ENCODE measurements around the gene FRMD1.

Gene FRMD1

DNA sequence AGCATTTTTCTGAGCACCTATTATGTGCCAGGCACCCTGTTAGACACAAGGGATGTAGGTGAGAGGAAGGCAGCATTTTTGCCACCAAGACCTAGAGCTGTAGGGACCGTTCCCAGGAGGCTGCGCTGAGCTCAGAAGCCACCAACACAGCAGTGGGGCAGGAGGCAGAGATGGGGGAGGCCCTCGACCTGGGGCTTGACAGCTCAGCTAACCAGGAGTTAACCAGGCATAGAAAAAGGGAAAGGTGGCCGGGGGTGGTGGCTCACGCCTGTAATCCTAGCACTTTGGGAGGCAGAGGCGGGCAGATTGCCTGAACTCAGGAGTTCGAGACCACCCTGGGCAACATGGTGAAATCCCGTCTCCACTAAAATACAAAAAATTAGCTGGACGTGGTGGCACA is 52.1 kb downstream of the FRMD1 start:
- Histone ChIP-seq H3K9ac (ENCODE audit: insufficient read length, low read depth) (no peak overlapping the region), H3K4me3 (ENCODE audit: insufficient read length, low read depth) (no peak overlapping the region), H3K27me3 (ENCODE audit: insufficient read depth, insufficient read length) (no peaks in the 10 kb centered on the region), H3K9me3 (ENCODE audit: insufficient read depth, low read length) (no peaks in the 10 kb centered on the region), H3K4me1 (ENCODE audit: insufficient read depth, insufficient read length) (peaks cover 5% of the 10 kb centered on the region), H3K36me3 (ENCODE audit: insufficient read depth, insufficient read length, low read length) (no peaks in the 10 kb centered on the region)
- no peak for DNase-seq (ENCODE audit: low read depth, low spot score)
- TF ChIP-seq YY1 (IDR thresholded peaks at IDR 0.05; ENCODE audit: insufficient read depth, insufficient read length) (no peak), SUZ12 (IDR thresholded peaks at IDR 0.05; ENCODE audit: extremely low read depth, insufficient read depth, insufficient read length) (no peak), ZNF274 (IDR thresholded peaks at IDR 0.05; ENCODE audit: low read depth, low read length) (no peak)

DNA sequence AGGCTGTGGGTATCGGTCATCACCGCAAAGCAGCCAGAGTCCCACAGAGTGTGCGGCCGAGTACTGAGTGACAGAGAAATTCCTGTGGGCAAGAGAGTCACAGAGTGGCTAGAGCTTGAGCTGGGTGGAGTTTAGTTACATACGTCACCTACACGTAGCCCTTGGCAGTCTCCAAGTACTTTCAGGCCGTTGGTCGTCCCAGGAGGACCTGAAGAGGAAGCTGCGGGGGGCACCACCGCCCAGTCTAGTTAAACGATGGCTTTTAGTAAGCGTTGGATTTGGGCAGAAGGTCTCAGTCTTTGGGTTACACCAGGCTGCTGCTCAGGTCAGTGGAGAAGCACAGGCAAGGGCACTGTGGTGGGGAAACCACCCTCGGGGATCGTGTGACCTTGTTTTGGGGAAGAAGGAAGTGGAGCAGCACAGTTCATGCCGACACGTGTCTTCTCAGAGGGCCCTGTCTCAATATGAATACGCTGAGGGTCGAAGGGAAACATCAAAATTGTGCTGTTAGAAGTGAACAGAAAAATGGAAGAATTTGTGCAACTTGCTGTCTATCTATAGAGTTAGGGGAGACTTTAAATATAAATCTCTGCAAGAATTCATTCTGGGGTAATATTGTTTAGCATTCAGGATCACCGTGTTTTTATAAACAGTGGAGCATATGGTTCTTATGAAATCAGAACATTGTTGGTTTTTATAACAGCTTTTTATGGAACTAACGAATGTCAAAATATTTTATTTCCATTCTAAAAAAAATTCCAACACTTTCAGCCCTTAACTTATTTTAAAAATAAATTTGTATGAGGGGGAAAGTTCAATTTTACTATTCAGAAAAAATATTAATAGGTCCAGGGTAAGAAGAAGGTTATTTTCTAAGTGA is 52.9 kb downstream of the FRMD1 start:
- H3K9me3 ChIP-seq (ENCODE audit: insufficient read depth, low read length): no peaks in the 10 kb centered on the region
- H3K4me3 ChIP-seq (ENCODE audit: insufficient read length, low read depth): no peak overlapping the region
- no peaks in the 10 kb centered on the region for H3K27me3 ChIP-seq (ENCODE audit: insufficient read depth, insufficient read length)
- TF ChIP-seq SUZ12 (IDR thresholded peaks at IDR 0.05; ENCODE audit: extremely low read depth, insufficient read depth, insufficient read length) (no peak), YY1 (IDR thresholded peaks at IDR 0.05; ENCODE audit: insufficient read depth, insufficient read length) (no peak), ZNF274 (IDR thresholded peaks at IDR 0.05; ENCODE audit: low read depth, low read length) (no peak)
- peaks cover 5% of the 10 kb centered on the region for H3K4me1 ChIP-seq (ENCODE audit: insufficient read depth, insufficient read length)
- DNase-seq (ENCODE audit: low read depth, low spot score): no peak
- no peaks in the 10 kb centered on the region for H3K36me3 ChIP-seq (ENCODE audit: insufficient read depth, insufficient read length, low read length)
- no peak overlapping the region for H3K9ac ChIP-seq (ENCODE audit: insufficient read length, low read depth)

DNA sequence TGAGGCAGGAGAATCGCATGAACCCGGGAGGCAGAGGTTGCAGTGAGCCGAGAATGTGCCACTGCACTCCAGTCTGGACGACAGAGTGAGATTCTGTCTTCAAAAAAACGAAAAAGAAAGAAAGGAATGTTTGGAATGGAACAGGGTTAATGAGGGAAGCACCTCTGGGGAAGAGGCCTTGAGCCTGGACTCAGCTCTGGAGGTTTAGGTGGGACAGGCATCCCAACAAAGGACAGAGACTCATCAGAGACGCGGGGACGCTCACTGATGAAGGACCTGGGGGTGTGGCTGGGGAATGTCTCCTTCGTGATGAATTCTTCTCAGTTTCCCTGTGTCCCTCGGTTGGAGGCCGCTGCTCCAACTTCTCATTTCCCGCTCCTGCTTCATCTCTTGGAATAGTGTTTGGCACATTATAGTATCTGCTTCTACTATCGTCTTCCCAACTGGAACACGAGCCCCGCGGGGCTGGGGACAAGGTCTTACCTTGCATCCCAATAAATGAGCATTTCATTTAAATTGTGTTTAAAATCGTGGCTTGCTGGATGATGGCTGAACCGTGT is 54.0 kb downstream of the FRMD1 start:
- DNase-seq (ENCODE audit: low read depth, low spot score): no peak
- Histone ChIP-seq H3K9ac (ENCODE audit: insufficient read length, low read depth) (no peak overlapping the region), H3K4me1 (ENCODE audit: insufficient read depth, insufficient read length) (peaks cover 5% of the 10 kb centered on the region), H3K36me3 (ENCODE audit: insufficient read depth, insufficient read length, low read length) (no peaks in the 10 kb centered on the region), H3K4me3 (ENCODE audit: insufficient read length, low read depth) (no peak overlapping the region), H3K27me3 (ENCODE audit: insufficient read depth, insufficient read length) (no peaks in the 10 kb centered on the region), H3K9me3 (ENCODE audit: insufficient read depth, low read length) (no peaks in the 10 kb centered on the region)
- no peak for TF ChIP-seq YY1 (IDR thresholded peaks at IDR 0.05; ENCODE audit: insufficient read depth, insufficient read length)
- no peak for TF ChIP-seq SUZ12 (IDR thresholded peaks at IDR 0.05; ENCODE audit: extremely low read depth, insufficient read depth, insufficient read length)
- TF ChIP-seq ZNF274 (IDR thresholded peaks at IDR 0.05; ENCODE audit: low read depth, low read length): no peak

DNA sequence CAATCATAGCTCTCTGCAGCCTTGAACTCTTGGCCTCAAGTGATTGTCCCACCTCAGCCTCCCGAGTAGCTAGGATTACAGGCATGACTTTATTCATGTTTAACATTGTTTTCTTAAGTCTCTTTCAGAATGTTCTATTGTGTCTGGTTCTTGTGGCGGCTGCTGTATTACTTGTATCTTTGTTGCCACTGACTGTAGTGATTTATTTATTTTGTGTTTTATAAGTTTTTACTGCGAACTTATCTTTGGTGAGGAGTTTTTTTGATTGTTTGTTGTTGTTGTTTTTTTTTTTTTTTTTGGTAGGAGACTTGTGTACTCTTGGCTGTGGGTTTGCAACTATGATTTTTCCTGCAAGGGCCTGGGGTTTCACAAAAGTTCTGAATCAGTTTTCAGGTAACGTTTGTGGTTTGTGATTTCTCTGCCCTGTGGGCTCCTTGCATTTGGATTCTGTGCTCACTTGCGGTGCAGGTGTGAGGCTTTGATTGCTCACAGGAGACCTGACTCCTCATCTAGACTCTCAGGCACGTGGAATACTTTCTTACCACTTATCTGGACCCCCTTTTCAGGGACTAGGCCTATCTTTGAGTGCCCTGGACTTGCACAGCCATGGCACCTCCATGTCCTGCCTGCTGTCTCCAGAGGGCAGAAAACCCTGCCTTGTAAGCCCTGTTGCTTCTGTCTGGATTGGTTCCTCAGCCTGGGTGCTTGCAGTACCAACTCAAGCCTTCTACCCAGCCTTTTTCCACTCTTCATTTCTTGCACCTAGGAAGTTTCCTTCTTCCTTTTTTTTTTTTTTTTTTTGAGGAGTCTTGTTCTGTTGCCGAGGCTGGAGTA is 56.3 kb downstream of the FRMD1 start:
- Histone ChIP-seq H3K9ac (ENCODE audit: insufficient read length, low read depth) (no peak overlapping the region), H3K4me1 (ENCODE audit: insufficient read depth, insufficient read length) (peaks cover 5% of the 10 kb centered on the region), H3K9me3 (ENCODE audit: insufficient read depth, low read length) (no peaks in the 10 kb centered on the region), H3K27me3 (ENCODE audit: insufficient read depth, insufficient read length) (no peaks in the 10 kb centered on the region), H3K36me3 (ENCODE audit: insufficient read depth, insufficient read length, low read length) (no peaks in the 10 kb centered on the region), H3K4me3 (ENCODE audit: insufficient read length, low read depth) (no peak overlapping the region)
- no peak for TF ChIP-seq SUZ12 (IDR thresholded peaks at IDR 0.05; ENCODE audit: extremely low read depth, insufficient read depth, insufficient read length)
- no peak for TF ChIP-seq YY1 (IDR thresholded peaks at IDR 0.05; ENCODE audit: insufficient read depth, insufficient read length)
- TF ChIP-seq ZNF274 (IDR thresholded peaks at IDR 0.05; ENCODE audit: low read depth, low read length): no peak
- no peak for DNase-seq (ENCODE audit: low read depth, low spot score)

DNA sequence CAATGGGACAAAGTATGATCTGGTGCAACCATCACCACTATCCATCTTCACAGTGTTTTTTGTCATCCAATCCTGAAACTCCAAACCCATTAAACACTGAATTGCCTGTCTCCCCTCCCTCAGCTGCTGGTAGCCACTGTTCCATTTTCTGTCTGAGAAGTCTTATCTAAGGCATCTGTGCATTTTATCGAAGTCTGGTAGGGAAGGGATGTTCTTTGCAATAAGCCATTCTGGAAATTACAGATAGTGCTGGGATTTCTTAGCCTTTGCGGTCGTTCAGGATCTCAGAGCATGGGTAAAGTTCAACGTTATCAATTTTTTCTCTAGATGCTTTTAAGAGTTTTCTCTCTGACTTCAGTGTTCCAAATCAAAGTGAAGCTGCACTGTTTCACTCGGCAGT is 57.4 kb downstream of the FRMD1 start:
- peaks cover 5% of the 10 kb centered on the region for H3K4me1 ChIP-seq (ENCODE audit: insufficient read depth, insufficient read length)
- no peaks in the 10 kb centered on the region for H3K9me3 ChIP-seq (ENCODE audit: insufficient read depth, low read length)
- TF ChIP-seq ZNF274 (IDR thresholded peaks at IDR 0.05; ENCODE audit: low read depth, low read length) (no peak), YY1 (IDR thresholded peaks at IDR 0.05; ENCODE audit: insufficient read depth, insufficient read length) (no peak), SUZ12 (IDR thresholded peaks at IDR 0.05; ENCODE audit: extremely low read depth, insufficient read depth, insufficient read length) (no peak)
- H3K27me3 ChIP-seq (ENCODE audit: insufficient read depth, insufficient read length): no peaks in the 10 kb centered on the region
- no peak for DNase-seq (ENCODE audit: low read depth, low spot score)
- no peak overlapping the region for H3K4me3 ChIP-seq (ENCODE audit: insufficient read length, low read depth)
- no peaks in the 10 kb centered on the region for H3K36me3 ChIP-seq (ENCODE audit: insufficient read depth, insufficient read length, low read length)
- H3K9ac ChIP-seq (ENCODE audit: insufficient read length, low read depth): no peak overlapping the region

DNA sequence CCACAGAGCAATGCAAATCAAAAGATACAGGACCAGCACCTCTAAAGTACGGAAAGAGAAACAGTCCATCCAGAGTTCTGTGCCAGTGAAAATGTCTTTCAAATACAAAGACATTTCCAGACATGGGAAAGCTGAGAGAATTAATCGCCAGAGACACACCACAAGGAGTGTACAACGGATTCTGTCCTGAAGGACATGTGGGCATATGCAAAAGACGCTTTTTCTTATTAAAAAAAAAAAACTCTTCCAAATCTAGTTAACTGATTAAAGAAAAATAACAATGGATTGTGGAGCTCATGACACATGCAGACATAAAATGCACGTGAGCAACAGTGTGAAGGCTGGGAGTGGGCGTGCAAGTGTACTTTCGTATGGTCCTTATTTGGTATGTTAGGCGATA is 58.8 kb downstream of the FRMD1 start:
- TF ChIP-seq SUZ12 (IDR thresholded peaks at IDR 0.05; ENCODE audit: extremely low read depth, insufficient read depth, insufficient read length) (no peak), ZNF274 (IDR thresholded peaks at IDR 0.05; ENCODE audit: low read depth, low read length) (no peak)
- H3K9me3 ChIP-seq (ENCODE audit: insufficient read depth, low read length): no peaks in the 10 kb centered on the region
- DNase-seq (ENCODE audit: low read depth, low spot score): no peak
- no peak overlapping the region for H3K4me3 ChIP-seq (ENCODE audit: insufficient read length, low read depth)
- H3K36me3 ChIP-seq (ENCODE audit: insufficient read depth, insufficient read length, low read length): no peaks in the 10 kb centered on the region
- H3K27me3 ChIP-seq (ENCODE audit: insufficient read depth, insufficient read length): no peaks in the 10 kb centered on the region
- H3K9ac ChIP-seq (ENCODE audit: insufficient read length, low read depth): no peak overlapping the region
- H3K4me1 ChIP-seq (ENCODE audit: insufficient read depth, insufficient read length): peaks cover 2% of the 10 kb centered on the region

DNA sequence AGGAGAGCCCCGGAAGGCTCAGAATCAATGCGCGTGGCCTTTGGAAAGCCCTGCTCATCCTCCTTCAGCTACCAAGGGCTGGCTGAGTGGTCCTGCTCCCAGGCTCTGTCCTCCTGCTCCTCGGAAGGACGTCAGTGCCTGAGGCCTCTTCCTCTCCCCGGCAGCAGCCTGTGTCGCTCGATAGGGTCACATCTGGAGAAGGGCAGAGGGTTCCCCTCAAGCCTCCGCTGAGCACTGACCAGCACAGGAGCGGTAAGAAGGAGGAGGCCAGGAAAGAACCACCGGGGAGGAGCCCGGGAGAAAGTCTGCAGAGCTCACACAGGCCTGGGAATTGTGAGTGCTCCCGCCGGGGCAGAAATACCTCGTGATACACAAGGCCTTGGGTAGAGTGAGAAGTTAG is 60.3 kb downstream of the FRMD1 start:
- Histone ChIP-seq H3K36me3 (ENCODE audit: insufficient read depth, insufficient read length, low read length) (no peaks in the 10 kb centered on the region), H3K4me3 (ENCODE audit: insufficient read length, low read depth) (no peak overlapping the region)
- TF ChIP-seq YY1 (IDR thresholded peaks at IDR 0.05; ENCODE audit: insufficient read depth, insufficient read length) (no peak), ZNF274 (IDR thresholded peaks at IDR 0.05; ENCODE audit: low read depth, low read length) (no peak), SUZ12 (IDR thresholded peaks at IDR 0.05; ENCODE audit: extremely low read depth, insufficient read depth, insufficient read length) (no peak)

More for the DNA sequence above, 60.3 kb downstream of the FRMD1 start:
- no peaks in the 10 kb centered on the region for H3K9me3 ChIP-seq (ENCODE audit: insufficient read depth, low read length)
- no peaks in the 10 kb centered on the region for H3K27me3 ChIP-seq (ENCODE audit: insufficient read depth, insufficient read length)
- DNase-seq (ENCODE audit: low read depth, low spot score): no peak
- peaks cover 2% of the 10 kb centered on the region for H3K4me1 ChIP-seq (ENCODE audit: insufficient read depth, insufficient read length)
- H3K9ac ChIP-seq (ENCODE audit: insufficient read length, low read depth): no peak overlapping the region

Measured in NT2/D1 (cell line).